Uterus (tissue), 2 donors: Measurements from ENCODE around the gene CYB561.

Source experiments
- POLR2A ChIP-seq, 2 donors: fragments of 450-650 bp; IDR thresholded peaks; one replicate each; pipeline ENCODE4 v1.6.1; 2016; ENCODE audit warnings: antibody characterized with exemption in 2 of 2, mild to moderate bottlenecking in 1 of 2, moderate library complexity in 1 of 2
- TF ChIP-seq, protein P1 (sequence below), 4 experiments: fragments of 200-600 bp in 2 of 4; fragments of 450-650 bp in 2 of 4; sonication (generic) in 2 of 4; IDR thresholded peaks; one replicate each; pipeline ENCODE4 v1.5.1; 2016 to 2019; ENCODE audit warnings: antibody characterized with exemption in 4 of 4, mild to moderate bottlenecking in 2 of 4, moderate library complexity in 1 of 4

DNA sequence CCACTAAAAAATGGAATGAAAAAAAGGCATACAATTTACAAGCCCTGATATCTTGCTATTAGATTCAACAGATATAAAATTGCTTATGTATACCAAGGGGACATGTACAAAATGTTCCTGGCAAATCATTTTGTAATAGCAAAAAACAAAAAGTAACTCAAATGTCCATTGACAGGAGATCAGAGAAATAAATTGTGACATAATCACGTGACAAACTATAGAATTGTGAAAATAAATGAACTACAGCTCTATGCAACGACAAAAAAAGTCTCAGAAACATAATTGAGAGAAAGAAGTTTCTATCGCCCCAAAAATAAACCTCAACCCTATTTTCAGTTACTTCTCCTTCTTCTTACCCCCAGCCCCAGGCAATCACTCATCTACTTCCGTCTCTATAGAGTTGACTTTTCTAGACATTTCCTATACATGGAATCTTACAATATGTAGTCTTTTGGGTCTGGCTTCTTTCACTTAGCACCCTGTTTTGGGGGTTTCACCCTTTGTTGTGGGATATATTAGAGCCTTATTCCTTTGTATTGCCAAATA, 18.7 kb upstream of the CYB561 start:
- TF ChIP-seq, protein P1, sequence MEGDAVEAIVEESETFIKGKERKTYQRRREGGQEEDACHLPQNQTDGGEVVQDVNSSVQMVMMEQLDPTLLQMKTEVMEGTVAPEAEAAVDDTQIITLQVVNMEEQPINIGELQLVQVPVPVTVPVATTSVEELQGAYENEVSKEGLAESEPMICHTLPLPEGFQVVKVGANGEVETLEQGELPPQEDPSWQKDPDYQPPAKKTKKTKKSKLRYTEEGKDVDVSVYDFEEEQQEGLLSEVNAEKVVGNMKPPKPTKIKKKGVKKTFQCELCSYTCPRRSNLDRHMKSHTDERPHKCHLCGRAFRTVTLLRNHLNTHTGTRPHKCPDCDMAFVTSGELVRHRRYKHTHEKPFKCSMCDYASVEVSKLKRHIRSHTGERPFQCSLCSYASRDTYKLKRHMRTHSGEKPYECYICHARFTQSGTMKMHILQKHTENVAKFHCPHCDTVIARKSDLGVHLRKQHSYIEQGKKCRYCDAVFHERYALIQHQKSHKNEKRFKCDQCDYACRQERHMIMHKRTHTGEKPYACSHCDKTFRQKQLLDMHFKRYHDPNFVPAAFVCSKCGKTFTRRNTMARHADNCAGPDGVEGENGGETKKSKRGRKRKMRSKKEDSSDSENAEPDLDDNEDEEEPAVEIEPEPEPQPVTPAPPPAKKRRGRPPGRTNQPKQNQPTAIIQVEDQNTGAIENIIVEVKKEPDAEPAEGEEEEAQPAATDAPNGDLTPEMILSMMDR (IDR thresholded peaks at IDR 0.05), result no peak
- TF ChIP-seq POLR2A (IDR thresholded peaks at IDR 0.05), result no peak
